Activated naive CD8-positive, alpha-beta T cell treated with anti-CD3 and anti-CD28 coated beads, Interleukin-2, amount 10 ng/mL, durations not matched to agents 7 days and 5 days (primary cell): Measurements from ENCODE around the gene CDC25A. TPM values are rescaled to one million over a fixed set of nuclear protein-coding genes. Genes with fewer than 3 reads are reported as not detected.

Experiments used
- microRNA-seq: library from miRNA; unstranded; fragments of <30 nt; microRNA quantifications from one replicate; pipeline ENCODE4 v1.2.0, GENCODE V29; 2022
- total RNA-seq, 2 experiments: library from RNA; stranded (reverse); gene quantifications; one replicate each; pipeline ENCODE4 v1.2.3, GENCODE V29; 2021

CDC25A gene
- total RNA-seq, 2 experiments from 2014 or later, result 14.7 to 19.0 TPM

Small RNA genes within 50 kb of the gene (microRNA-seq; reads per million reads assigned to microRNA genes)
- gene MIR4443, result 20.3 reads per million, percentile 29 among the genes with 10 or more reads in this experiment

Other genes with a start within 250 kb of the CDC25A start
- 100 to 1,000 TPM; 118 to 119 TPM for gene MAP4, start 172.0 kb downstream of the CDC25A start, total RNA-seq
- not detected for gene CAMP, start 35.1 kb upstream of the CDC25A start, total RNA-seq
- gene ZNF589, start 52.7 kb upstream of the CDC25A start, total RNA-seq, result 10 to 100 TPM; 35.9 to 43.1 TPM
- 10 to 100 TPM; 37.5 to 39.8 TPM for gene NME6, start 113.0 kb upstream of the CDC25A start, total RNA-seq
- gene SPINK8, start 145.2 kb upstream of the CDC25A start, total RNA-seq, result not detected
- not detected for gene FBXW12, start 183.8 kb upstream of the CDC25A start, total RNA-seq
- 1 to 10 TPM; 4.5 to 6.2 TPM for gene PLXNB1, start 241.7 kb upstream of the CDC25A start, total RNA-seq